Cardiac muscle cell (in vitro differentiated cells and primary cell): Measurements from ENCODE around the gene UNC79. TPM values are rescaled to one million over a fixed set of nuclear protein-coding genes. Genes with fewer than 3 reads are reported as not detected.
A peak's percentile ranks its signal among the peaks of the same experiment; 100 is the strongest.

Experiments
- DNase-seq, 2 donors: peaks; one replicate each; pipeline versions ENCODE4 v3.0.0 to v3.0.0-alpha.2; 2010 to 2017; ENCODE audit warnings: low read depth in 1 of 2, low spot score in 1 of 2
- H3K27ac ChIP-seq: fragments of 200-600 bp; sonication (generic); 2 replicates; pipeline ENCODE4 v1.5.1; 2016
- H3K27me3 ChIP-seq: fragments of 200-600 bp; sonication (generic); 2 replicates; pipeline ENCODE4 v1.6.0; 2016; ENCODE audit warnings: control low read depth
- H3K36me3 ChIP-seq: fragments of 200-600 bp; sonication (generic); 2 replicates; pipeline ENCODE4 v1.5.1; 2016; ENCODE audit warnings: control low read depth
- H3K4me1 ChIP-seq: fragments of 200-600 bp; sonication (generic); 2 replicates; pipeline ENCODE4 v1.8.1; 2017; ENCODE audit warnings: low read depth, mild to moderate bottlenecking, mixed run types
- H3K4me3 ChIP-seq: fragments of 200-600 bp; sonication (generic); 2 replicates; pipeline ENCODE4 v1.5.1; 2016; ENCODE audit warnings: mild to moderate bottlenecking
- H3K9me3 ChIP-seq: fragments of 200-600 bp; sonication (generic); 2 replicates; pipeline ENCODE4 v1.5.1; 2017; ENCODE audit warnings: low read depth, mild to moderate bottlenecking, control low read depth
- polyA plus RNA-seq: library from polyadenylated mRNA; unstranded; fragments of >200 nt; fragmentation: Nextera tagmentation; extraction: Ambion mirVana; gene quantifications from 2 replicates; pipeline ENCODE4 v1.2.1, GENCODE V29; 2016
- total RNA-seq: library from RNA; depleted of rRNA; stranded (reverse); fragments of >200 nt; gene quantifications from 2 replicates; pipeline ENCODE4 v1.2.3, GENCODE V29; 2016
- TF ChIP-seq, protein P1 (sequence below): IDR thresholded peaks from 2 replicates; pipeline ENCODE4 v1.5.1; 2012; ENCODE audit warnings: low read depth, mild to moderate bottlenecking, low read length

Gene UNC79
- total and polyA plus RNA-seq, 2 experiments from 2014 or later, result 1.5 to 6.5 TPM

- H3K27ac ChIP-seq, result no peak overlapping the region
- no peaks in the 10 kb centered on the region for H3K9me3 ChIP-seq
- no peak overlapping the region for H3K4me3 ChIP-seq
- no peaks in the 10 kb centered on the region for H3K4me1 ChIP-seq
- TF ChIP-seq, protein P1, sequence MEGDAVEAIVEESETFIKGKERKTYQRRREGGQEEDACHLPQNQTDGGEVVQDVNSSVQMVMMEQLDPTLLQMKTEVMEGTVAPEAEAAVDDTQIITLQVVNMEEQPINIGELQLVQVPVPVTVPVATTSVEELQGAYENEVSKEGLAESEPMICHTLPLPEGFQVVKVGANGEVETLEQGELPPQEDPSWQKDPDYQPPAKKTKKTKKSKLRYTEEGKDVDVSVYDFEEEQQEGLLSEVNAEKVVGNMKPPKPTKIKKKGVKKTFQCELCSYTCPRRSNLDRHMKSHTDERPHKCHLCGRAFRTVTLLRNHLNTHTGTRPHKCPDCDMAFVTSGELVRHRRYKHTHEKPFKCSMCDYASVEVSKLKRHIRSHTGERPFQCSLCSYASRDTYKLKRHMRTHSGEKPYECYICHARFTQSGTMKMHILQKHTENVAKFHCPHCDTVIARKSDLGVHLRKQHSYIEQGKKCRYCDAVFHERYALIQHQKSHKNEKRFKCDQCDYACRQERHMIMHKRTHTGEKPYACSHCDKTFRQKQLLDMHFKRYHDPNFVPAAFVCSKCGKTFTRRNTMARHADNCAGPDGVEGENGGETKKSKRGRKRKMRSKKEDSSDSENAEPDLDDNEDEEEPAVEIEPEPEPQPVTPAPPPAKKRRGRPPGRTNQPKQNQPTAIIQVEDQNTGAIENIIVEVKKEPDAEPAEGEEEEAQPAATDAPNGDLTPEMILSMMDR, result no peak
- DNase-seq, result peak in 1 of 2 donors; percentile 37
- no peaks in the 10 kb centered on the region for H3K36me3 ChIP-seq
- H3K27me3 ChIP-seq, result no peaks in the 10 kb centered on the region
These were observed 303.5 kb downstream of the UNC79 start for GRCh38 chr14:93734086-93734822.

- no peaks in the 10 kb centered on the region for H3K4me1 ChIP-seq
- H3K36me3 ChIP-seq, result no peaks in the 10 kb centered on the region
- no peaks in the 10 kb centered on the region for H3K9me3 ChIP-seq
- no peak overlapping the region for H3K27ac ChIP-seq
- no peaks in the 10 kb centered on the region for H3K27me3 ChIP-seq
- TF ChIP-seq, protein P1, result no peak
- no peak overlapping the region for H3K4me3 ChIP-seq
- DNase-seq, result no peak
These were observed 304.5 kb downstream of the UNC79 start for GRCh38 chr14:93735206-93735605.

- Histone ChIP-seq H3K4me3 (no peak overlapping the region), H3K36me3 (no peaks in the 10 kb centered on the region), H3K9me3 (no peaks in the 10 kb centered on the region), H3K4me1 (no peaks in the 10 kb centered on the region), H3K27me3 (no peaks in the 10 kb centered on the region), H3K27ac (no peak overlapping the region)
- TF ChIP-seq, protein P1, result no peak
- peak in 1 of 2 donors; percentile 44 for DNase-seq
These were observed 305.8 kb downstream of the UNC79 start for GRCh38 chr14:93736378-93737014.

DNA sequence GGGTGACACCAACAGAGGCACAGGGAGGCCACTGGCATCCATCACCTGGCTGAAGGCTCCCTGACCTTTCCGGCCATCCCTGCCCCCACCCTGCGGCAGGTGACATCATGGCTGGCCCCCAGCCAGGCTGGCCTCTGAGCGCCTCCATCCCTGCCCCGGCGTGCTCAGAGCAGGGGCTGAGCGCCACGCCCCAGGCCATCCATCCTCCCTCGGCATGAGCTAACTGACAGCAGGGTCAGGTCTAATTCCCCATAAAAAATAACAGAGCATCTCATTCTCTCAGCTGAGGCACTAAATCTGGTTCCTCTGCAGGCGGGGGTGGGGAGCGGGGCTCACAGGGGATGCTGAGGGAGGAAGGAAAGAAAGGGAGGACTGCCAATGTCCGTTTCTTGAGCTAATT lies 306.9 kb downstream of the UNC79 start:
- H3K4me3 ChIP-seq, result no peak overlapping the region
- H3K36me3 ChIP-seq, result no peaks in the 10 kb centered on the region
- no peaks in the 10 kb centered on the region for H3K9me3 ChIP-seq
- TF ChIP-seq, protein P1, result no peak
- H3K27ac ChIP-seq, result no peak overlapping the region
- no peaks in the 10 kb centered on the region for H3K27me3 ChIP-seq
- no peak for DNase-seq
- H3K4me1 ChIP-seq, result peaks cover 3% of the 10 kb centered on the region

DNA sequence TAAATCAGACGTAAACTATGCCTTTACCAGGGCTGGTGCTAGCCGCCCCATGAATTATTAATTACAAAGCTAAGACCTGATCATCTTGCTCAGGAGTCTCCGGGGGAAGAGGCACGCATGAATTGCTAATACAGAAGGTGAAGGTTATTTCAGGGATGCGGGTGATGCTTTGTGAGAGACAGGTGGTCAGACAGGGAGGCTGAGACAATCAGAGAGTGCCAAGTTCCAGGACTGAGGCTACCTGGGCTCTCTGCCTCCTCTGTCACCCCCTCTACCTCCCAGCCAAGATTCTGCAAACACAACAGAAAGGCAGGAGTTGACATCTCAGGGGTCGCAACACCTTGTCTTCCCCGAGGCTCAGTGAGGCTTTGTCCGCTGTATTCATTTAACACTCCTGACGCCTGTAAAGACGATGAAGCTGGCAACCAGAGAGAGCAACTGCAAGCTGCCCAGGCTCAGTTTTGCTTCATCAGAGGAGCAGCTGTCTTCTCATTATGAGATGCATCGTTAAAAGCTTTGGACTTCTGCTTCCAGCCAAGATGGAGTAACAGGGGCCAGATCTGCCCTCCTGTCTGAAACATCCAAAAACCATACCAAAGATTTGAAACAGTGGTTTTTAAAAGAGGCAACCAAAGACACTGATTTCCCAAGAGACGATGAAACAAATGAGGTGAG lies 311.0 kb downstream of the UNC79 start:
- H3K4me1 ChIP-seq, result peaks cover 31% of the 10 kb centered on the region
- no peak overlapping the region for H3K4me3 ChIP-seq
- TF ChIP-seq, protein P1, result no peak
- H3K27me3 ChIP-seq, result no peaks in the 10 kb centered on the region
- no peaks in the 10 kb centered on the region for H3K36me3 ChIP-seq
- no peaks in the 10 kb centered on the region for H3K9me3 ChIP-seq
- DNase-seq, result no peak
- no peak overlapping the region for H3K27ac ChIP-seq
